A172 (cell line): ENCODE measurements around the gene PACS1. TPM values are rescaled to one million over a fixed set of nuclear protein-coding genes. Genes with fewer than 3 reads are reported as not detected.

ENCODE experiments used
- DNase-seq: peaks from one replicate; pipeline ENCODE4 v3.0.0-alpha.2; 2015; ENCODE audit warnings: low spot score
- total RNA-seq: library from RNA; depleted of rRNA; stranded (reverse); fragments of >200 nt; shearing (Covaris generic); gene quantifications from 2 replicates; pipeline ENCODE4 v1.2.3, GENCODE V29; 2014; rRNA removed

Gene PACS1
- total RNA-seq, 1 experiment from 2014 or later = 18.0 TPM

DNA sequence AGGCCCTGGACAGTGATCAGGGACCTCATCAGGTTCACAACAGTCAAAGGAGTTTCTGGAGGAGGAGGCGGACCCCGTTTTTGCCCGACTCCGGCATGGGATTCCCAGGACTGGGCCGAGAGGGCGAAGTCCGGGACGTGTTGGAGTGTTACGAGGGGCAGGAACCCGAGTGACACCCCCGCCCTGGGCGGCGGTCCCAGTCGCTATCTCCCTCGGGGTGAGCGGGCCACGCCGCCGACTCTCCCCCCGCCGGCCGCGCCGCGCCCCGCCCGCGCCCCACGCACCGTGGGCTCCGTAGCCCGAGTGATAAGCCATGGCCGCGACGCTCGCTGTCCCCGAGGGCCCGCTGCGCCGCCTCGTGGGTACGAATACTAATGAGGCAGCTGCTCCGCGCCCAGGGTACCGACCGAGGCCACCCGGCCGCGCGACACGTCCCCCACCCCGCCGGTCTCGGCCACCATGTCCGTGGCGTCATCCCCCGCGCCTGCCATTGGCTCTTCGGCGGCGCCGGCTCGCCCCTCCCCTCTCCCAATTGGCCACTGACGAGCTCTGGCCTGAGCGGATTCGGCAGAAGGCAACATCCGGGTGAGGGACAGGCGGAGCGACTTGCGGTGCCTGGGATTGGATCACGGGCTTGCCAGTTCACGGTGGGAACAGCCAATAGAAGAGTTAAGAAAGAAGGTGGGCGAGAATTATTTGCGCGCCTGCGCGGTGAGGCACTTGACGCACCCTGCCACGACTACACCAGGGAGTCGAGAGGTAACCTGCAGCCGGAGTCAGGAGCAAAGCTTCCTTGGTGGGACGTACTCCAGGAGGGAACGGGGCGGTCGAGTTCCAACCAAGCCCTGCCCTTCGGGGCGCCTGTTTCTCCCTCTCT lies 218.8 kb downstream of the PACS1 start, which contains the start of gene YIF1A:
Gene YIF1A, minus strand, starts transcription at position 473 of the 877 bp plus-strand sequence. Its CDS starts 158 bp downstream, at position 315.
- DNase-seq = peak; percentile 98

DNA sequence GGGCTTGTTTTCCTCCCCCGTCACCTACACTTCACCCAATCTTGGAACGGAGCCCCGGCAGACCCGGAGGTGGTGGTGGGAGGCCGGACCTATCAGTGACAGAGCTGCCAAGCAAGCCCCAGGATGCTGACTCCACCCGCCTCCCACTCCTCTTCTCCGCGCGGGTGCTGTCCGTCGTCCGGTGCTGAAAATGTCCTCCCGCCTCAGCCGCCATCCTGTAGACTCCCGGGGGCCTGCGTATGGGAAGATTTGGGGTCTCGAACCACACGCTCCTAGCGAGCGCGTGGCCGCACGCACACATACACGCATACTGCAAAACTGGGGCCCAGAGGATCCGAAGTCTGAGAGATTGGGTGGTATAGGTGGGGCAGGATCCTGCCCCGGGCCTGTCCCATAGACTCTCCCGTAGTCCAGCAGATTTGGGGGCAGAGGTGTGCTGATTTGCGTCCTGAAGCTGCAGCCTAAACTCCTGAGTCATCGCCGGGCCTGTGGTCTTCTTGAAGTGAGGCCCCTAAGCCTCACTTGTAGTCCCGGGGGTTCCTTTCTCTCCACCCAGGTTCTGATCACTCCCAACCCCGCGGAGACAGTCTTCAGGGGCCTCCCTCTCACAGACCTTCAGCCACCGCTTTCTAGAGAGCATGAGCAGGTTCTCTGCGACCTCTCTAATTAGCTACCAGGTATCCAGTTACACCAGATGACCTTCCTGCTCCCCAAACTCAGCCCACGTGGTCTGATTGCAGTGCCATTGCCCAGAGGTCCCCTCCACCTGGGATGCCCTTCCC lies 219.7 kb downstream of the PACS1 start:
- no peak for DNase-seq

DNA sequence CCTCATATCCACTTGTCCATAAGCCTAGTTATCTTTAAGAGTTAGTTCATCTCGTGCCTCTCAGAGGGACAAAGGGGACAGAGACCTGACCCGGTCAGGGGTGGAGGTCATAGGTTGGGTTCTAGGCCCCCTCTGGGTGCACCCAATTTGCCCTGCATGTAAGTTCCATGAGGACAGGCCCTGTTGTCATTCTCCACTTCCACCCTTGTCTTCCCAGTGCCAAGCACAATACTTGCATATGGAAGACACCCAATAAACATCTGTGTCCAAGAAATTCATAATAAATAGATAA lies 220.2 kb downstream of the PACS1 start:
- DNase-seq = no peak

DNA sequence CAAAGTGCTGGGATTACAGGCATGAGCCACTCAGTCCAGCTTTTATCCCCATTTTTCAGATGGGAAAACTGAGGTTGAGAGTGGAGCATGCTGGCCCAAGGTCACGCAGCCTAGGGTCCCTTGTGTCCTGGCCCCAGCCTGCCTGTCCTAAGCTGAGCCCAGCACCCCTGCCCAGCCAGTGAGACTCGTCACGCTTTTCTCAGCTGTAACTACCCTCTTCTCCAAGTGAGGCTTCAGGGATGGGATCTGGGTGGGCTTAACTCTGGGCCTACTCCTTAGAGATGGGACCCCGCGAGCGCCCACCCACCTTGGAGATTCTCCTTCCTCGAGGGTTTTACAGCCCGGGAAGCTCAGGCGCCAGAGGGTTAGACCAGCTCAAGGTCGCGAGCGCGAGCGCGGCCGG lies 221.2 kb downstream of the PACS1 start:
- no peak for DNase-seq

DNA sequence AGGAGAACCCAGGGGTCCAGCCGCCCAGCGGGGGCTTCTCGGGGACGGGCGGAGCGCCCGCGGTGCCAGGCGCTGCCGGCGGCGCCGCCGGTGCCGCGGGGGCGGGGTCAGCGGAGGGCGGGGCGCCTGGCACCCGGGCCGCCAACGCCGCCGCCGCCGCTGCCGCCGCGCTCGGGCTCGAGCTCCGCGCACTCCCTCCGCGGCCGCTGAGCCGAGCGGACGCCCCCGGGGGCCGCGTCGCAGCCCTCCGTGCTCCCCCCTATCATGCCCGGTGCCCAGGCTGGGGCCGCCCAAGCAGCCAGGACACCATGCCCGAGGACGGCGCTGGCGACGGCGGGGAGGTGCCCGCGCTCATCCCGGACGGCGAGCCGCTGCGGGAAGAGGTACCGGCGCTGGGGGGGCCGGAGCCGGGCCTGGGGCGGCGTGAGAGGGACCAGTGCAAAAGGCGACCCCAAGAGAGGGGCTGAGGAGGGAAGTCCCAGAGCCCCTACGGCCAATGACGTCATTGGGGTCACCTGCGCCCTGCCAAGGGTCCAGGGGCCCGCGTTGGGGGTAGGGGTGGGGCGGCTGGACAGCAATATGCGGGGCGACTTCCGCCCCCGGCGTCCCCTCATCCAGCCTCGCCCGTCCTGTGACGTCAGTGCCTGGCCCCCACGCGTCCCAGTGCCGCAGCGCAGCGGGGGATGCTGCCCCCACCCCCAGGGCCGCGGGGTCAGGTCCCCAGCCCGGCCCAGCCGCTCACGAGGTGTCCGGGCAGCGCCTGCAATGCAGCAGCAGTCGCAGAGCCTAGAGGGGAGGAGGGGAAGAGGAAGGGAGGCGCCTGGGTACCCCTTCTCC lies 221.9 kb downstream of the PACS1 start, which contains the start of gene TMEM151A:
Gene TMEM151A, plus strand, starts transcription at position 189 of the 837 bp plus-strand sequence. Its CDS starts 120 bp downstream, at position 309.
- no peak for DNase-seq

DNA sequence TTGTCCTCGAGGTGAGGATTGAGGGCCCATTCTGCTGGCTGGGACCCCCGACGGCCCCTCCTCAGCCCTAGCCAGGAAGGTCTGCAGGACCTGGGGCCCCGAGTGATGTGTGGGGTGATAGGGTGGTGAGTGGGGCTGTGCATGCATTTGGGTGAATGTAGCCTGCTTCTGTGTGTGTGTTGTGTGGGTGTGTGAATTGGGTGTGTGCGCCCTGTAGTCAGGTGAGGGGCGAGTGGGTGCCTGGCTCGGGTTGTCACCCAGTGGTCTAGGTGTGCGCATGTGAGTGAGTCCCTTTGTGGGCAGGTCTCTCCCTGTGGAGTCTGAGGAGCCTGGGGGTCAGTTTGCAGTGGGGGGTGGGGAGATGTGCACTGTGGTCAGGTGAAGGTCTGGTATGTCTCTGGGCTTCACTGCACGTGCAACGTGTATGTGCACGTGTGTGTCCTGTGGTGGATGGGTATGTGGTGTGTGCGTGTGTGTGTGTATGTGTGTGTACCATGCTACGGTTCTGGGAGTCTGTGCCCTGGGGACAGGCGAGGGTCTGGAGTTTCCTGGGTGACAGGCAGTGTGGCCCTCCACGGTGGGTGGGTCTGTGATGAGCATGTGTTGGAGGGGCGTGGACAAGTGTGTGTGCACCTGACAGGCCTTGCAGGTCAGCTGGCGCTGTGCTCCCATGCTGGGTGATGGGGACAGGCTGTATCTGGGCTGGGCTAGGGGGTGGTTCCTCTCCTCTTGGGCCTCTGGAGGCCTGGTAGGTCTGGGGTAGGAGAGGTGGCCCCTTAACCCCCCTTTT lies 222.7 kb downstream of the PACS1 start:
- no peak for DNase-seq

DNA sequence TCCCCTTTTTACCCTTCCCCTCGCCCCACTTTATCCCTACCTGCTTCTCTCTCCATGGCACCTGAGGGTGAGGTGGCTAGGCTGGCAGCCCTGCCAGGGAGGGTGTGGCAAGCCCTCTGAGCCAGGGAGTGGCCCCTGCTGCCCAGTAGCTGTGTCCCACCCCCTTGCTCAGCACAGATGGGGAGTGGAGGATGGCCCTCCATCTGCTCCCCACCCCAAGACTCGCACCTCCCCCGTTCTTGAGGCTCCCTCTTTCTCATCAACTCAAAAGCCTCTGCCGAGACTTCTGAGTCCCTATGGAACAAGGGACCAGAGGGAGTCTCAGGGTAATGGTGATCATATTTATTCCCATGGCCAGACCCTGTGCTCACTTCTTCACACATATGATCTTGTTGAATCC lies 223.3 kb downstream of the PACS1 start:
- no peak for DNase-seq

DNA sequence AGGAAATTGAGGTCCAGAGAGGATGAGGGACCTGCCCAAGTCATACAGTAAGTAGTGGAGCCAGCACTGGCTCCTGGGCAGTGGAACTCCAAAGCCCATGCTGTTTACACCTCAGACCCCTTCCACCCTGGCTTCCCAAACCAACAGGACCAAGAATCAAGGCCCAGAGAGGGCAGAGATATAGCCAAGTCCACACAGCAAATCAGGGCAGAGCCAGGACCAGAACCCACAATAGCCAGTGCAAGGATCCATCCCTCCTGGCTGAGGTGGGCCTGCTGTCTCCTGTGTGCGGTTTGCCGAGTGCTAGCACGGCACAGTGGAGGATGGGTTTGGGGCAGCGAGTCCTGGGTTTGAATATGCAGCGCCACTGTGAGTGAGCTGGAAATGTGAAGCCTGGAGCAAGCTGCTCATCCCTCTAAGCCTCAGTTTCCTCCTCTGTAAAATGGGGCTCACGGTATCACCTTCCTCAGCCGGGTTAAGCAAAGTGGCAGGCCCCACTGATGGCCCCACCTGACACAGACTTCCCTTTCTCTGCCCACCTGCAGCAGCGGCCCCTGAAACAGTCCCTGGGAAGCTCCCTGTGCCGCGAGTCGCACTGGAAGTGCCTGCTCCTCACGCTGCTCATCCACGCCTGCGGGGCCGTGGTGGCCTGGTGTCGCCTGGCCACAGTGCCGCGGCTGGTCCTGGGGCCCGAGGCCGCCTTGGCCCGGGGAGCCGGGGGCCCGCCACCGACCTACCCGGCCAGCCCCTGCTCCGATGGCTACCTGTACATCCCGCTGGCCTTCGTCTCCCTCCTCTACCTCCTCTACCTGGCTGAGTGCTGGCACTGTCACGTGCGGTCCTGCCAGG lies 223.9 kb downstream of the PACS1 start:
- no peak for DNase-seq

Other genes starting within 250 kb of the PACS1 start
- not detected in 2 replicates for gene SNX32, start 236.3 kb upstream of the PACS1 start, total RNA-seq
- gene CFL1, start 212.1 kb upstream of the PACS1 start, total RNA-seq = 1,263 and 1,396 TPM in 2 replicates
- gene MUS81, start 209.8 kb upstream of the PACS1 start, total RNA-seq = 27.1 and 35.3 TPM in 2 replicates
- gene EFEMP2, start 197.5 kb upstream of the PACS1 start, total RNA-seq = 48.5 and 56.8 TPM in 2 replicates
- gene CTSW, start 190.4 kb upstream of the PACS1 start, total RNA-seq = 0.79 and 1.8 TPM in 2 replicates
- 131 and 171 TPM in 2 replicates for gene FIBP, start 181.8 kb upstream of the PACS1 start, total RNA-seq
- gene CCDC85B, start 179.6 kb upstream of the PACS1 start, total RNA-seq = 27.3 and 28.0 TPM in 2 replicates
- 71.3 and 109 TPM in 2 replicates for gene FOSL1, start 169.9 kb upstream of the PACS1 start, total RNA-seq
- 22.2 and 27.3 TPM in 2 replicates for gene C11orf68, start 151.2 kb upstream of the PACS1 start, total RNA-seq
- gene DRAP1, start 150.8 kb upstream of the PACS1 start, total RNA-seq = 259 and 262 TPM in 2 replicates
- gene TSGA10IP, start 124.8 kb upstream of the PACS1 start, total RNA-seq = not detected in 2 replicates
- 35.8 and 54.8 TPM in 2 replicates for gene SART1, start 108.5 kb upstream of the PACS1 start, total RNA-seq
- 45.6 and 54.5 TPM in 2 replicates for gene EIF1AD, start 68.1 kb upstream of the PACS1 start, total RNA-seq
- 53.2 and 72.3 TPM in 2 replicates for gene BANF1, start 67.8 kb upstream of the PACS1 start, total RNA-seq
- gene CST6, start 58.3 kb upstream of the PACS1 start, total RNA-seq = not detected in 2 replicates
- gene CATSPER1, start 43.8 kb upstream of the PACS1 start, total RNA-seq = 0.29 and 0.41 TPM in 2 replicates
- gene GAL3ST3, start 21.1 kb upstream of the PACS1 start, total RNA-seq = not detected in 2 replicates
- 172 and 177 TPM in 2 replicates for gene SF3B2, start 17.9 kb upstream of the PACS1 start, total RNA-seq
- 21.4 and 28.2 TPM in 2 replicates for gene KLC2, start 187.4 kb downstream of the PACS1 start, total RNA-seq
- gene RAB1B, start 198.4 kb downstream of the PACS1 start, total RNA-seq = 132 and 133 TPM in 2 replicates
- gene CNIH2, start 207.9 kb downstream of the PACS1 start, total RNA-seq = 0.72 and 1.9 TPM in 2 replicates
- gene YIF1A, start 218.9 kb downstream of the PACS1 start, total RNA-seq = 86.1 and 109 TPM in 2 replicates
- 0.05 TPM in 1 of 2 replicates, not detected in the other for gene TMEM151A, start 221.6 kb downstream of the PACS1 start, total RNA-seq
- not detected in 2 replicates for gene CD248, start 246.8 kb downstream of the PACS1 start, total RNA-seq